Astrocyte (in vitro differentiated cells and primary cell): ENCODE results near the gene DNAJC7. TPM values are rescaled to one million over a fixed set of nuclear protein-coding genes. Genes with fewer than 3 reads are reported as not detected.

Experiments
- DNase-seq: peaks from one replicate; pipeline ENCODE4 v3.0.0-alpha.2; 2010; ENCODE audit warnings: low read depth
- FAIRE-seq: peaks from 2 replicates; lab custom pipeline; 2011; peaks lifted over from hg19 to GRCh38; lab: Jason Lieb, UNC
- H2AFZ ChIP-seq: 2 replicates; pipeline ENCODE4 v1.6.0; 2012; ENCODE audit warnings: low read depth, low read length, inconsistent platforms
- H3K27ac ChIP-seq: 2 replicates; pipeline ENCODE4 v1.5.1; 2011; ENCODE audit warnings: low read depth, low read length, inconsistent platforms
- H3K27me3 ChIP-seq: 2 replicates; pipeline ENCODE4 v1.6.0; 2011; ENCODE audit warnings: low read length, inconsistent platforms; ENCODE audit not compliant: insufficient read depth
- H3K36me3 ChIP-seq: 2 replicates; pipeline ENCODE4 v1.5.1; 2011; ENCODE audit warnings: low read length, inconsistent platforms; ENCODE audit not compliant: insufficient read depth
- H3K4me1 ChIP-seq: 2 replicates; pipeline ENCODE4 v1.5.1; 2011; ENCODE audit warnings: low read length, inconsistent platforms; ENCODE audit not compliant: insufficient read depth
- H3K4me2 ChIP-seq: 2 replicates; pipeline ENCODE4 v1.6.0; 2012; ENCODE audit warnings: low read length, inconsistent platforms
- H3K4me3 ChIP-seq: 2 replicates; pipeline ENCODE4 v1.5.1; 2011; ENCODE audit warnings: low read depth, mild to moderate bottlenecking, low read length, inconsistent platforms; ENCODE audit not compliant: insufficient read depth
- H3K79me2 ChIP-seq: 2 replicates; pipeline ENCODE4 v1.6.0; 2012; ENCODE audit warnings: mild to moderate bottlenecking, low read length, inconsistent platforms; ENCODE audit not compliant: insufficient read depth
- H3K9ac ChIP-seq: 2 replicates; pipeline ENCODE4 v1.6.0; 2012; ENCODE audit warnings: mild to moderate bottlenecking, low read length, inconsistent platforms
- H3K9me3 ChIP-seq: 2 replicates; pipeline ENCODE4 v1.5.1; 2012; ENCODE audit warnings: low read depth, mild to moderate bottlenecking, low read length, inconsistent platforms; ENCODE audit not compliant: insufficient read depth
- H4K20me1 ChIP-seq: 2 replicates; pipeline ENCODE4 v1.6.0; 2012; ENCODE audit warnings: low read length, inconsistent platforms; ENCODE audit not compliant: insufficient read depth
- H3K27ac Mint-ChIP-seq: one replicate; pipeline ENCODE4 v1.8.0; 2021; ENCODE audit warnings: mild to moderate bottlenecking, mixed read lengths; ENCODE audit not compliant: unreplicated experiment
- H3K27me3 Mint-ChIP-seq: one replicate; pipeline ENCODE4 v1.8.0; 2021; ENCODE audit warnings: low read depth, mixed read lengths; ENCODE audit not compliant: unreplicated experiment
- H3K36me3 Mint-ChIP-seq: one replicate; pipeline ENCODE4 v1.8.0; 2021; ENCODE audit warnings: low read depth, mixed read lengths; ENCODE audit not compliant: unreplicated experiment
- H3K4me1 Mint-ChIP-seq: one replicate; pipeline ENCODE4 v1.8.0; 2021; ENCODE audit warnings: low read depth, mixed read lengths; ENCODE audit not compliant: unreplicated experiment
- H3K4me3 Mint-ChIP-seq: one replicate; pipeline ENCODE4 v1.8.0; 2021; ENCODE audit warnings: mild to moderate bottlenecking, moderate library complexity, mixed read lengths; ENCODE audit not compliant: unreplicated experiment
- H3K9me3 Mint-ChIP-seq: one replicate; pipeline ENCODE4 v1.8.0; 2021; ENCODE audit warnings: mild to moderate bottlenecking, mixed read lengths; ENCODE audit not compliant: unreplicated experiment
- EZH2 ChIP-seq: IDR thresholded peaks from 2 replicates; pipeline ENCODE4 v1.6.1; 2012; ENCODE audit warnings: mild to moderate bottlenecking, low read length, inconsistent platforms; ENCODE audit not compliant: insufficient read depth
- total RNA-seq: library from RNA; stranded (reverse); gene quantifications from 2 replicates; pipeline ENCODE4 v1.2.1, GENCODE V29; 2021
- TF ChIP-seq, protein P1 (sequence below): IDR thresholded peaks from 2 replicates; pipeline ENCODE4 v1.5.1; 2011; ENCODE audit warnings: low read depth, mild to moderate bottlenecking, inconsistent platforms, low read length, moderate library complexity; ENCODE audit not compliant: insufficient read depth

The DNAJC7 gene
- total RNA-seq, 1 donor from 2014 or later = 96.0 TPM

DNA sequence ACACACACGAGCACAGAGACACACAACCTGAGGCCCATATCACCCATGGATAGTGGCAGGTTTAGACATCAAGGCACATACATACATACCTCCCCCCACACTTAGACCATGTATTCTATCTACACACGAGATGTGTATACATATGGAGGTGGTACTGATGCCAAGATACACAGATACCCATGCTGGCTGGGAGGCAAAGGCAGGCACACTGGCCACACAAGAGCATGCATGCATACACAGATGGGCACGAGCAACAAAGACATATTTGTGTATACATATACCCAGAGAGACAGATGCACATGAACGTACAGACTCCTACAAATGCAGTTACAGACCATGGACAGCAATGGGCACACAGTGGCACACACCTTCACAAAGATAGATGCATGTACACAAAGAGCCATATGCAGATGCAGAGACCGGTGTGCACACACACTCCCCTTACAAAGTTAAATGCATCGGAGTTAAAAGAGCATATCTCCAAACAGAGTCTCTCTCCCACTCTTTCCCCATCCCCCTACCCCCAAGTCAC lies 35.2 kb upstream of the DNAJC7 start:
- Mint-ChIP-seq H3K27ac (no peak overlapping the region), H3K27me3 (peaks cover 60% of the 10 kb centered on the region), H3K9me3 (no peaks in the 10 kb centered on the region), H3K36me3 (peaks cover 2% of the 10 kb centered on the region), H3K4me1 (peaks cover 6% of the 10 kb centered on the region), H3K4me3 (no peak overlapping the region)
- no peak for DNase-seq
- Histone ChIP-seq H3K36me3 (no peaks in the 10 kb centered on the region), H2AFZ (no peak overlapping the region), H3K9me3 (no peaks in the 10 kb centered on the region), H3K27ac (no peak overlapping the region), H3K27me3 (peaks cover 46% of the 10 kb centered on the region), H3K9ac (no peak overlapping the region), H4K20me1 (no peaks in the 10 kb centered on the region), H3K79me2 (no peaks in the 10 kb centered on the region), H3K4me1 (peaks cover 2% of the 10 kb centered on the region), H3K4me2 (no peak overlapping the region), H3K4me3 (no peak overlapping the region)
- TF ChIP-seq EZH2 = no peak
- TF ChIP-seq, protein P1, sequence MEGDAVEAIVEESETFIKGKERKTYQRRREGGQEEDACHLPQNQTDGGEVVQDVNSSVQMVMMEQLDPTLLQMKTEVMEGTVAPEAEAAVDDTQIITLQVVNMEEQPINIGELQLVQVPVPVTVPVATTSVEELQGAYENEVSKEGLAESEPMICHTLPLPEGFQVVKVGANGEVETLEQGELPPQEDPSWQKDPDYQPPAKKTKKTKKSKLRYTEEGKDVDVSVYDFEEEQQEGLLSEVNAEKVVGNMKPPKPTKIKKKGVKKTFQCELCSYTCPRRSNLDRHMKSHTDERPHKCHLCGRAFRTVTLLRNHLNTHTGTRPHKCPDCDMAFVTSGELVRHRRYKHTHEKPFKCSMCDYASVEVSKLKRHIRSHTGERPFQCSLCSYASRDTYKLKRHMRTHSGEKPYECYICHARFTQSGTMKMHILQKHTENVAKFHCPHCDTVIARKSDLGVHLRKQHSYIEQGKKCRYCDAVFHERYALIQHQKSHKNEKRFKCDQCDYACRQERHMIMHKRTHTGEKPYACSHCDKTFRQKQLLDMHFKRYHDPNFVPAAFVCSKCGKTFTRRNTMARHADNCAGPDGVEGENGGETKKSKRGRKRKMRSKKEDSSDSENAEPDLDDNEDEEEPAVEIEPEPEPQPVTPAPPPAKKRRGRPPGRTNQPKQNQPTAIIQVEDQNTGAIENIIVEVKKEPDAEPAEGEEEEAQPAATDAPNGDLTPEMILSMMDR = no peak
- FAIRE-seq = no peak

DNA sequence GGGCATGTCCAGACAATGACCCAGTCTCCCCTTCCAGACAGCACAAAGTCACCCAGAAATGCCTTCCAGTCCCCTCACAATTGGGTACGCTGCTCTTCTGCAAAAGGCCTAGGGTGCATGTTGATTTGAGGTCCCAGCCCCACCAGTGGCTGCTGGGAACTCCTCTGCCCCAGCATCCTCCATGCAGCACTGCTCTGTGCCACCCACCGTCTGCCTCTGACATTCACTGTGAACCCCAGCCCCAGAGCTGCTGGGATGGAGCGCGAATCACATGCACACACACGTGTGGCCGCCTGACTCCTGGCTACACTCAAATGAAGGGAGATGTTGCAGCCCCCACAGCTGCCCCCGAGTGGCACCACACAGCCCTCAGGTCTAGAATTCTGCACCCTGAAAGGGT lies 34.4 kb upstream of the DNAJC7 start:
- Histone ChIP-seq H3K27me3 (peaks cover 47% of the 10 kb centered on the region), H3K4me2 (no peak overlapping the region)

DNA sequence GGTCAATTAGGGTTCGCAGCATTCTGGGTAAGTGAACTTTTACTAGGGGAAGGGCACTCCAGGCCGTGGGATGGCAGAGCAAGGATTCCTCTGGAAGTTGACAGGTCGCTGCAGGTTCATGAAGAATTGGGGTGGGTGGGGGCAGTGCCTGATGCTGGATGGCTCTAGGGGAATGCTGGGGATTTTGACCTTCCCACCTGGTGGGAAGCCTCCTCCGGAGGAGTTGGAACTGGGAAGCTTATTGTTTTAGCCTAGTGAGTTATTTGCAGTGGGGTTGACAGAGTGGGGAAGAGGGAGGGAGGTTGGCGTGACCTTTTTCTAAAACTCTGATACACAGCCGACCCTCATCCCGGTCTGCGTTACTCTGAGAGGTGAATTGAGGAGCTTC lies 33.8 kb upstream of the DNAJC7 start:
- Histone ChIP-seq H3K9ac (no peak overlapping the region), H3K27ac (no peak overlapping the region), H3K4me1 (peaks cover 2% of the 10 kb centered on the region), H3K36me3 (no peaks in the 10 kb centered on the region), H3K4me3 (no peak overlapping the region), H3K27me3 (peaks cover 47% of the 10 kb centered on the region), H2AFZ (peak overlapping the region; percentile 71), H4K20me1 (no peaks in the 10 kb centered on the region), H3K9me3 (no peaks in the 10 kb centered on the region), H3K79me2 (no peaks in the 10 kb centered on the region), H3K4me2 (peak overlapping the region; percentile 79)
- H3K27me3 Mint-ChIP-seq = peaks cover 56% of the 10 kb centered on the region
- no peak for DNase-seq
- no peak for FAIRE-seq
- peak overlapping the region; percentile 86 for H3K4me3 Mint-ChIP-seq
- peak overlapping the region; percentile 47 for H3K27ac Mint-ChIP-seq
- H3K36me3 Mint-ChIP-seq = peaks cover 2% of the 10 kb centered on the region
- no peak for TF ChIP-seq EZH2
- TF ChIP-seq, protein P1 = no peak
- peaks cover 6% of the 10 kb centered on the region for H3K4me1 Mint-ChIP-seq
- H3K9me3 Mint-ChIP-seq = no peaks in the 10 kb centered on the region

More for the DNA sequence above, 34.4 kb upstream of the DNAJC7 start:
- no peak overlapping the region for H3K27ac Mint-ChIP-seq
- no peak for FAIRE-seq
- peaks cover 6% of the 10 kb centered on the region for H3K4me1 Mint-ChIP-seq
- Histone ChIP-seq H4K20me1 (no peaks in the 10 kb centered on the region), H3K4me1 (peaks cover 2% of the 10 kb centered on the region), H2AFZ (no peak overlapping the region), H3K9ac (no peak overlapping the region), H3K4me3 (no peak overlapping the region), H3K79me2 (no peaks in the 10 kb centered on the region), H3K27ac (no peak overlapping the region), H3K36me3 (no peaks in the 10 kb centered on the region), H3K9me3 (no peaks in the 10 kb centered on the region)
- TF ChIP-seq EZH2 = no peak
- TF ChIP-seq, protein P1 = no peak
- H3K36me3 Mint-ChIP-seq = peaks cover 2% of the 10 kb centered on the region
- peak overlapping the region; percentile 86 for H3K4me3 Mint-ChIP-seq
- H3K9me3 Mint-ChIP-seq = no peaks in the 10 kb centered on the region
- H3K27me3 Mint-ChIP-seq = peaks cover 59% of the 10 kb centered on the region
- DNase-seq = no peak
